ENCODE measurements around the gene TMEFF2. TPM values are rescaled to one million over a fixed set of nuclear protein-coding genes. Genes with fewer than 3 reads are reported as not detected.
A peak's percentile ranks its signal among the peaks of the same experiment; 100 is the strongest.

Gene TMEFF2
- total and polyA plus RNA-seq, 3 experiments from 2014 or later: not detected

- POLR2A ChIA-PET: no interaction called here
- Mint-ChIP-seq H3K27ac (no peak overlapping the region), H3K27me3 (peaks cover 4 to 8% of the 10 kb centered on the region in 2 donors), H3K4me3 (no peak overlapping the region), H3K4me1 (no peaks in the 10 kb centered on the region), H3K36me3 (no peaks in the 10 kb centered on the region), H3K9me3 (no peaks in the 10 kb centered on the region)
- H3K4me1 ChIP-seq (ENCODE audit: insufficient read depth, low read length): no peaks in the 10 kb centered on the region
- H3K36me3 ChIP-seq (ENCODE audit: insufficient read depth, low read length): no peaks in the 10 kb centered on the region
- DNase-seq: no peak
- no peaks in the 10 kb centered on the region for H3K27me3 ChIP-seq (ENCODE audit: insufficient read depth, low read length, poor library complexity, severe bottlenecking)
- no peaks in the 10 kb centered on the region for H3K9me3 ChIP-seq (ENCODE audit: low read length)
- CTCF ChIA-PET: no interaction called here
- H3K4me3 ChIP-seq (ENCODE audit: low read length): no peak overlapping the region
- H3K27ac ChIP-seq (ENCODE audit: low read depth, low read length): no peak overlapping the region
Measured at GRCh38 chr2:192011196-192011595, 183.5 kb downstream of the TMEFF2 start.

DNA sequence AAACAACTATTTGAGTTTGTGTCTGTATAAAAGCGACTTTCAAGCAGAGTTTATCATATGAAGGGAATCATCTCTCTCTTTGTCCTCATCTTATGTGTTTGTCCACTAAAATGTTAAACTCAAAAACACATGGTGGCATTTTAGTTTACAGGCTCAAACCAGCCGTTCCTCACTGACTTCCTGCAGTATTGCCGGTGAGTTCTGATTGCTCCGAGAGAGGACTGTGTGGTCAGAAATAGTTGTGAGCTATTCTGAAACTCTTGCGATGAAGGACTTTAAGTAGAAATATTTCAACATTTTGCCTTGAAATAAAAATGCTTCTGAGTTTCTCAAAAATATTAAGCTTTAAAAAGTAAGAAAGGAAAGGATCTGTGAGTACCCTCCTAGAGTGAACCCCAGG, 184.7 kb downstream of the TMEFF2 start:
- Mint-ChIP-seq H3K27ac (no peak overlapping the region), H3K4me3 (no peak overlapping the region), H3K36me3 (no peaks in the 10 kb centered on the region), H3K4me1 (no peaks in the 10 kb centered on the region), H3K27me3 (peaks cover 9 to 11% of the 10 kb centered on the region in 2 donors), H3K9me3 (no peaks in the 10 kb centered on the region)
- DNase-seq: no peak
- H3K4me1 ChIP-seq (ENCODE audit: insufficient read depth, low read length): no peaks in the 10 kb centered on the region
- H3K27ac ChIP-seq (ENCODE audit: low read depth, low read length): no peak overlapping the region
- H3K4me3 ChIP-seq (ENCODE audit: low read length): no peak overlapping the region
- no peaks in the 10 kb centered on the region for H3K27me3 ChIP-seq (ENCODE audit: insufficient read depth, low read length, poor library complexity, severe bottlenecking)
- H3K36me3 ChIP-seq (ENCODE audit: insufficient read depth, low read length): no peaks in the 10 kb centered on the region
- CTCF ChIA-PET: no interaction called here
- no peaks in the 10 kb centered on the region for H3K9me3 ChIP-seq (ENCODE audit: low read length)
- POLR2A ChIA-PET: no interaction called here

GRCh38 chr2:192007581-192008228, 187.0 kb downstream of the TMEFF2 start:
- ChIA-PET POLR2A (no interaction called here), CTCF (no interaction called here)
- no peaks in the 10 kb centered on the region for H3K36me3 Mint-ChIP-seq
- H3K27me3 Mint-ChIP-seq: peaks cover 11 to 16% of the 10 kb centered on the region in 2 donors
- H3K27me3 ChIP-seq (ENCODE audit: insufficient read depth, low read length, poor library complexity, severe bottlenecking): no peaks in the 10 kb centered on the region
- no peaks in the 10 kb centered on the region for H3K36me3 ChIP-seq (ENCODE audit: insufficient read depth, low read length)
- no peaks in the 10 kb centered on the region for H3K4me1 ChIP-seq (ENCODE audit: insufficient read depth, low read length)
- no peak overlapping the region for H3K27ac Mint-ChIP-seq
- no peak overlapping the region for H3K4me3 Mint-ChIP-seq
- no peak for DNase-seq
- H3K9me3 Mint-ChIP-seq: no peaks in the 10 kb centered on the region
- H3K4me3 ChIP-seq (ENCODE audit: low read length): no peak overlapping the region
- no peak overlapping the region for H3K27ac ChIP-seq (ENCODE audit: low read depth, low read length)
- H3K4me1 Mint-ChIP-seq: no peaks in the 10 kb centered on the region
- no peaks in the 10 kb centered on the region for H3K9me3 ChIP-seq (ENCODE audit: low read length)

DNA sequence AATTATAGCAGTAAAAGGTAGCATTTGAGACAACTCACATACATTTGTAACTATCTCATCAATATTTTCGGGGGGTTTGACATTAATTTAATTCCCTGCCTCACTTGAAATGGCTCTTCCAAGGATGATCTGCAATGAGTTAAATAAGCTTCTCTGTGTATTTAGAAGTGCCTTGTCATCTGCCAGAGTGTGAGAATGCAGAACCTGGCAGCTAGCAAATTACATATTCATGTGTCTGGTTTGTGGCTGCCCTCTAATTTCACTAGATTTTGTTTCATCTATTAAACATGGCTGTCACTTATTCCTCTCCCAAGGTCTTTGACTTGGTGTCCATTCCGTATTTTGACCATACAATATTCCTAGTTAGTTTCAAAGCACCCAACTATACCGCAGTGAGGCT, 189.5 kb downstream of the TMEFF2 start:
- no peaks in the 10 kb centered on the region for H3K27me3 ChIP-seq (ENCODE audit: insufficient read depth, low read length, poor library complexity, severe bottlenecking)
- no peak overlapping the region for H3K4me3 Mint-ChIP-seq
- H3K36me3 Mint-ChIP-seq: no peaks in the 10 kb centered on the region
- DNase-seq: no peak
- H3K36me3 ChIP-seq (ENCODE audit: insufficient read depth, low read length): no peaks in the 10 kb centered on the region
- H3K4me1 ChIP-seq (ENCODE audit: insufficient read depth, low read length): no peaks in the 10 kb centered on the region
- H3K27ac Mint-ChIP-seq: no peak overlapping the region
- H3K27me3 Mint-ChIP-seq: peaks cover 7 to 22% of the 10 kb centered on the region in 2 donors
- H3K9me3 ChIP-seq (ENCODE audit: low read length): no peaks in the 10 kb centered on the region
- H3K27ac ChIP-seq (ENCODE audit: low read depth, low read length): no peak overlapping the region
- CTCF ChIA-PET: no interaction called here
- no peak overlapping the region for H3K4me3 ChIP-seq (ENCODE audit: low read length)
- no peaks in the 10 kb centered on the region for H3K9me3 Mint-ChIP-seq
- H3K4me1 Mint-ChIP-seq: no peaks in the 10 kb centered on the region
- POLR2A ChIA-PET: no interaction called here

GRCh38 chr2:192004188-192004963, 190.4 kb downstream of the TMEFF2 start:
- ChIA-PET POLR2A (no interaction called here), CTCF (no interaction called here)
- Histone ChIP-seq H3K9me3 (ENCODE audit: low read length) (no peaks in the 10 kb centered on the region), H3K36me3 (ENCODE audit: insufficient read depth, low read length) (no peaks in the 10 kb centered on the region), H3K27ac (ENCODE audit: low read depth, low read length) (no peak overlapping the region), H3K4me3 (ENCODE audit: low read length) (no peak overlapping the region), H3K27me3 (ENCODE audit: insufficient read depth, low read length, poor library complexity, severe bottlenecking) (no peaks in the 10 kb centered on the region), H3K4me1 (ENCODE audit: insufficient read depth, low read length) (no peaks in the 10 kb centered on the region)
- Mint-ChIP-seq H3K9me3 (no peaks in the 10 kb centered on the region), H3K4me3 (no peak overlapping the region), H3K27ac (peak overlapping the region in 1 of 8 donors; percentile 30), H3K27me3 (peaks cover 7 to 25% of the 10 kb centered on the region in 2 donors), H3K4me1 (no peaks in the 10 kb centered on the region), H3K36me3 (no peaks in the 10 kb centered on the region)
- no peak for DNase-seq

GRCh38 chr2:192002418-192002817, 192.3 kb downstream of the TMEFF2 start:
- DNase-seq: no peak
- H3K4me1 ChIP-seq (ENCODE audit: insufficient read depth, low read length): no peaks in the 10 kb centered on the region
- Mint-ChIP-seq H3K36me3 (no peaks in the 10 kb centered on the region), H3K27ac (no peak overlapping the region), H3K4me3 (no peak overlapping the region), H3K4me1 (no peaks in the 10 kb centered on the region), H3K9me3 (no peaks in the 10 kb centered on the region), H3K27me3 (peaks cover 6 to 26% of the 10 kb centered on the region in 2 donors)
- H3K27me3 ChIP-seq (ENCODE audit: insufficient read depth, low read length, poor library complexity, severe bottlenecking): no peaks in the 10 kb centered on the region
- no peak overlapping the region for H3K27ac ChIP-seq (ENCODE audit: low read depth, low read length)
- no peak overlapping the region for H3K4me3 ChIP-seq (ENCODE audit: low read length)
- H3K36me3 ChIP-seq (ENCODE audit: insufficient read depth, low read length): no peaks in the 10 kb centered on the region
- H3K9me3 ChIP-seq (ENCODE audit: low read length): no peaks in the 10 kb centered on the region
- ChIA-PET CTCF (no interaction called here), POLR2A (no interaction called here)

GRCh38 chr2:192000196-192000980, 194.3 kb downstream of the TMEFF2 start:
- peaks cover 3 to 25% of the 10 kb centered on the region in 2 donors for H3K27me3 Mint-ChIP-seq
- CTCF ChIA-PET: no interaction called here

GRCh38 chr2:191999101-191999841, 195.5 kb downstream of the TMEFF2 start:
- Histone ChIP-seq H3K9me3 (ENCODE audit: low read length) (no peaks in the 10 kb centered on the region), H3K4me1 (ENCODE audit: insufficient read depth, low read length) (no peaks in the 10 kb centered on the region), H3K4me3 (ENCODE audit: low read length) (no peak overlapping the region), H3K36me3 (ENCODE audit: insufficient read depth, low read length) (no peaks in the 10 kb centered on the region), H3K27ac (ENCODE audit: low read depth, low read length) (no peak overlapping the region), H3K27me3 (ENCODE audit: insufficient read depth, low read length, poor library complexity, severe bottlenecking) (peaks cover 6% of the 10 kb centered on the region)
- no peaks in the 10 kb centered on the region for H3K4me1 Mint-ChIP-seq
- no peak overlapping the region for H3K4me3 Mint-ChIP-seq
- no peak for DNase-seq
- peaks cover 2 to 26% of the 10 kb centered on the region in 2 donors for H3K27me3 Mint-ChIP-seq
- no peak overlapping the region for H3K27ac Mint-ChIP-seq
- no peaks in the 10 kb centered on the region for H3K9me3 Mint-ChIP-seq
- ChIA-PET POLR2A (no interaction called here), CTCF (no interaction called here)
- no peaks in the 10 kb centered on the region for H3K36me3 Mint-ChIP-seq

More at GRCh38 chr2:192000196-192000980, 194.3 kb downstream of the TMEFF2 start:
- Mint-ChIP-seq H3K4me3 (no peak overlapping the region), H3K36me3 (no peaks in the 10 kb centered on the region), H3K27ac (no peak overlapping the region), H3K4me1 (no peaks in the 10 kb centered on the region), H3K9me3 (no peaks in the 10 kb centered on the region)
- no peak overlapping the region for H3K4me3 ChIP-seq (ENCODE audit: low read length)
- H3K27ac ChIP-seq (ENCODE audit: low read depth, low read length): no peak overlapping the region
- no peaks in the 10 kb centered on the region for H3K9me3 ChIP-seq (ENCODE audit: low read length)
- POLR2A ChIA-PET: no interaction called here
- H3K4me1 ChIP-seq (ENCODE audit: insufficient read depth, low read length): no peaks in the 10 kb centered on the region
- no peaks in the 10 kb centered on the region for H3K36me3 ChIP-seq (ENCODE audit: insufficient read depth, low read length)
- H3K27me3 ChIP-seq (ENCODE audit: insufficient read depth, low read length, poor library complexity, severe bottlenecking): no peaks in the 10 kb centered on the region
- no peak for DNase-seq
